Left colon (tissue), 2 donors: ENCODE data around the gene CFAP100. TPM values are rescaled to one million over a fixed set of nuclear protein-coding genes. Genes with fewer than 3 reads are reported as not detected.

Experiments
- ATAC-seq: fragments of 200-7000 bp; cut with Tn5 transposase; one replicate; pipeline ENCODE4 v1.9.1; 2020; ENCODE audit warnings: mild to moderate bottlenecking, moderate library complexity
- DNase-seq, 2 donors: peaks; one replicate each; pipeline ENCODE4 v3.0.0-alpha.2; 2020
- intact Hi-C, 2 donors: fragments of 100-400 bp; cut with DNase I in 1 of 2; cut with micrococcal nuclease in 1 of 2; formaldehyde crosslinking; loops; one replicate each; pipeline versions ENCODE4 v1.11.2 to v1.14.0; 2022; cut with DNase I, micrococcal nuclease
- total RNA-seq, 2 donors: library from RNA; stranded (reverse); fragmentation: NEBNext Ultra II Directional; extraction: Animal tissue kit (Norgen Biotek cat#: 25700); gene quantifications; one replicate each; pipeline ENCODE4 v1.2.1, GENCODE V29; 2021
- donor health status: DM: no; HTN: no; CAD: no.
- donor health status: DM: yes; HTN: yes; CAD: no.

Gene CFAP100
- total RNA-seq, 2 donors from 2014 or later: not detected

DNA sequence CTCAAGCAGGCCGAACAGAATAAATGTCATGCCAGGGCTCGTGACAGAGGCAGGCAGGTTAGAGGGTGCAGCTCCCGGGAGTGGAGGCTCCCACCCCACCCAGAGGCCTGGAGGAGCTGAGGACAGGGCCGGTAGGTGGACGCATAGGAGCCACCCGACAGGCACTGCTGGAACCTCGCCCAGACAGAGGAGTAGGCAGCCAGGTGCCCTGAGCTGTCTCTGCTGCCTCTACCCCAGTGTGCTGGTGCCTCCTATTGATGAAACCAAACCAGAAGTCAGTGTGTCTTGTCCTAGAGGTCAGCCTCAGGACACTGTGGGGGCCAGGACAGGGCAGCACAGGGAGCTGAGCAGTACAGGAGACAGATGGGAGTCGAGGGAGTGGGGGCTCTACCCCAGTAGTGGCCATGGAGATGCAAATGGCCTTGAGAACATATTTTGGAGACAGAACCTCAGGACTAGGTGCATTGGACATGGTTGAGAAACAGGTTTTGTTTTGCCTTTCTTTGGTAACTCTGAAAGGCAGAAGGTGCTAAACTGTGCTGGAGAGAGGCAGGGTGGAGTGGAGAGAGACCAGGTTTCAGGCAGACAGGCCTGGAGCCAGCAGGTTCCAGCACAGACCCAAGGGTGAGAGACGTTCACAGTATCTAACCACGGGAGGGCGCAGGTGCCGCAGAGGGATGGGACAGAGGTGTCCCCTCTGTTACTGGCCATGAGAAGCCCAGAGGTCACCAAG is 22.1 kb upstream of the CFAP100 start:
- ATAC-seq (no peak), DNase-seq (peak in 1 of 2 donors; percentile 15)
- intact Hi-C loops: loop anchor here in 1 of 2 donors (10.0 kb wide), 1 partner anchor 108 kb away; no protein-coding TSS in a partner anchor

- DNase-seq (peak in 1 of 2 donors; percentile 5), ATAC-seq (no peak)
- intact Hi-C loops: loop anchor here in 1 of 2 donors (10.0 kb wide), 1 partner anchor 108 kb away; no protein-coding TSS in a partner anchor
These were observed 21.5 kb upstream of the CFAP100 start for GRCh38 chr3:126373146-126373613.

DNA sequence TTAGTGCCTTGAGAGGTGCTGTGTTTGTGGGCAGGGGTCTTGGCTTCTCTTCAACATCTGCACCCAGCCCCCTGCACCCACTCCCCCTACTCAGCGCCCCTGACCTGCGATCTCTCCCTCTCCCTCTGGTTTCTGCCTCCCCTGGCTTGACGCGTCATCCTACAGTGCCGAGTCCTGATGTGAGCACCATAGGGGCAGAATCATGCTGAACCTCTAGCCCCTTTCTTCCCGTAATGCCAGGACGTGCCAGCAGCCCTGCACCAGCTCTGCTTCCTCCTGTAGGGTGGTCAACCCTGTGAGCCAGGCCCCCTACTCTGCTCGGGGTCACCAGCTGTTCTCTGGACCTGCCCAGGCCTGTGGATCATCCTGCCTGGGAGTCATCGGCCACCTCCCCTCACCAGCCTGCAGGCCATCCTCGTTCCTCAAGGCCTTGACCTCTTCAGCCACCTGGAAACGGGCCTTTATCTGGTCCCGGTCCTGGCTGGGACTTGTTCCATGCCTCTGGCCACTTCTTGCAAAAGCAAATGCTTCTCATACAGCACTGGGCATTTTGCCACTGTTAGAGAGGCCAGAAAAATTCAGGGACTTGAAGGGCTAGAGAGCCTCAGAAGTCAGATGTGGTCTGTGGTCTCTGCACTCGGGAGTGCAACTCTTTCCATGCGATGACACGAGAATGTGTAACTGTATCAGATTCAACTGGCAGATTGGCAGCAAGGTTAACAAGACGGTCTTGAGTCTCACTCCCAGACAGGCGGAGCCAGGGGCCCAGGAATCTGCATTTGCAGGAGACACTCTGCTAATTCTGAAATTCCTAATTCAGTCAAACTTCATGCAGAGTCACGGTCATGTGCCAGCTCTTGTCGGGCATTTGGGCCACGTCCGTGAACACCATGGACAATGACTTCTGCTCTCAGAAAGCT is 20.8 kb upstream of the CFAP100 start:
- intact Hi-C loops: loop anchor here in 1 of 2 donors (10.0 kb wide), 1 partner anchor 109 kb away; no protein-coding TSS in a partner anchor
- ATAC-seq: no peak
- peak in 1 of 2 donors; percentile 21 for DNase-seq

- intact Hi-C loops: loop anchor here in 1 of 2 donors (10.0 kb wide), 1 partner anchor 111 kb away; no protein-coding TSS in a partner anchor
- DNase-seq (peak in 1 of 2 donors; percentile 11), ATAC-seq (no peak)
These were observed 18.8 kb upstream of the CFAP100 start for GRCh38 chr3:126375835-126376331.

- DNase-seq (no peak), ATAC-seq (no peak)
- intact Hi-C loops: loop anchor here in 1 of 2 donors (10.0 kb wide), 1 partner anchor 112 kb away; no protein-coding TSS in a partner anchor
These were observed 18.3 kb upstream of the CFAP100 start for GRCh38 chr3:126376444-126376843.

DNA sequence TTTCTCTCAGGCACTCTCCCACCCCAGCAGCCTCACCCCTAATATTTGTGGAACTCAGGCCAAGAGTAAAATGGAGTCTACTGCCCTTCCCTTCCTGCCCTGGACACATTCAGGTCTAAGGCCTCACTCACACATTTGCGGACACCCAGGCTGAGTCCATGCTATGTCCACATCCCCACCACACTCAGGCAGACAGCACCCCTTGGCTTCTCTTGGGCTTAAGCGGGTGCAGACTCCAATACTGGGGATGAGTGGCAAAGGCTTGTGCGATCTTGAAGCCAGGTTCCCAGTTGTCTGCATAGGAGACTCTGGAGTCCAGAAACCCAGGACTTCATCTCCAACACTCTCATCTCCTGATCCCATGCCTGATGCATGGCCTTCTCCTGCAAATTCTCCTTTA is 17.5 kb upstream of the CFAP100 start:
- DNase-seq (no peak), ATAC-seq (no peak)
- intact Hi-C loops: loop anchor here in 1 of 2 donors (10.0 kb wide), 1 partner anchor 112 kb away; no protein-coding TSS in a partner anchor

GRCh38 chr3:126378341-126378751 is 16.4 kb upstream of the CFAP100 start:
- intact Hi-C loops: loop anchor here in 1 of 2 donors (10.0 kb wide), 1 partner anchor 114 kb away; no protein-coding TSS in a partner anchor
- DNase-seq (peak in 1 of 2 donors; percentile 16), ATAC-seq (no peak)

GRCh38 chr3:126380011-126380768 is 14.5 kb upstream of the CFAP100 start:
- no peak for ATAC-seq
- DNase-seq: no peak
- intact Hi-C loops: no loop called here

DNA sequence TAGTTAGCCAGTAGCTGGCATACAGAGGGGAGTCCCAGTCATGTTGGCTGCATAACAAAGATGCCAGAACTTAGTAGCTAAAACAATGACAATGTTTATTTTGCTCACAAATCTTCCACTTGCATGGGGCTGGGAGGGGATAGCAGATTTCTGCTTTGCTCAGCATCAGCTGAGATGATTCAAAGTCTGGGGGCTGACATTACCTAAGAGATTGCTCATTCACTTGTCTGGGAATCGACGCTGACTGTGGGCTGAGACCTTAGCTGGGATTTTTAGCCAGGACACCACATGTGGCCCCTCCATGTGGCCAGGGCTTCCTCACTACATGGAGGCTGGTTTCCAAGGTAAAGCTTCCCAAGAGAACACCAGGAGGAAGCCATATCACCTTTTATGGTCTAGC is 12.7 kb upstream of the CFAP100 start:
- intact Hi-C loops: no loop called here
- ATAC-seq: no peak
- no peak for DNase-seq

- DNase-seq (peak; percentile 88 to 92), ATAC-seq (peak; percentile 99)
- intact Hi-C loops: no loop called here
These were observed 5.5 kb upstream of the CFAP100 start for GRCh38 chr3:126389112-126389793.

GRCh38 chr3:126389794-126390146 is 4.9 kb upstream of the CFAP100 start:
- no peak for DNase-seq

DNA sequence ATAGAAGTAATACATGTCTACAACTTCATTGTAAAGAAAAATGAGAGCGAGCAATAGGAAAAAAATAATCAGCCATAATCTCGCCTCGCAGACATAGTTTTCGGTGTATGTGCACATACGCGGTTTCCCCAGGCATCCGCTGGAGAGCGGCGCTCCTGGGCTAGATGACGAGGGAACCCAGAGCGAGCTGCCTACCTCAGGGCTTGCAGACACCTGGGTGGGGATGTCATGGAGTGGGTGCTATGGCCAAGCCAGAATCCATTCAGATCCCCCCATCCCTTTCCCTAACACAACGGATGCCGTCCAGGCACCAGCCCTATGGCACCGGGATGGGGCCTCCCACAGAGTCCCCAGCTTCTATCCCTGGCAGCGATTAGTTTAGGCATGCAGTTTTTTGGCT is 4.5 kb upstream of the CFAP100 start:
- DNase-seq (no peak), ATAC-seq (no peak)
- intact Hi-C loops: loop anchor here (5.0 kb wide), 3 partner anchors 128 to 263 kb away; no protein-coding TSS in a partner anchor

More at GRCh38 chr3:126389794-126390146, 4.9 kb upstream of the CFAP100 start:
- no peak for ATAC-seq
- intact Hi-C loops: loop anchor here (5.0 kb wide), 3 partner anchors 127 to 262 kb away; no protein-coding TSS in a partner anchor

DNA sequence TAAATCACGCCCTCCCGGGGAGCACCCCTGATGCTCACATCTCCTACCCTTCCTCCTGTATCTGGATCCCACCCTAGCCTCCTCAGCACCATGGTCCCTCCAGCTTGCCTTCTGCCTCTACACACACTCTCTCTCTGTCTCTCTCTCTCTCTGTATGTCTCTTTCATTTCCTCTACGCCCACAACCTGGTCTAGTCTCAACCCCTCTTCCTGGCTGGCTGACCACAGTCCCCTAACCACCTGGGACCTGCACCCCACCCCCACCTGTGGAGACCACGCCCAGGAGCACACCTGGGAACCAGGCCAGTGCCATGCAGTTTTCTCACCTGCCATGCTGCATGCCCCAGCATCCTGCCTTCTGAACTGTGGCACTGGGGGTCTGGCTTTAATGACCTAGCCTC is 4.0 kb upstream of the CFAP100 start:
- ATAC-seq (no peak), DNase-seq (no peak)
- intact Hi-C loops: loop anchor here (5.0 kb wide), 3 partner anchors 128 to 263 kb away; no protein-coding TSS in a partner anchor

GRCh38 chr3:126391631-126392030 is 3.1 kb upstream of the CFAP100 start:
- intact Hi-C loops: loop anchor here (5.0 kb wide), 3 partner anchors 129 to 264 kb away; no protein-coding TSS in a partner anchor
- ATAC-seq: no peak
- DNase-seq: no peak

DNA sequence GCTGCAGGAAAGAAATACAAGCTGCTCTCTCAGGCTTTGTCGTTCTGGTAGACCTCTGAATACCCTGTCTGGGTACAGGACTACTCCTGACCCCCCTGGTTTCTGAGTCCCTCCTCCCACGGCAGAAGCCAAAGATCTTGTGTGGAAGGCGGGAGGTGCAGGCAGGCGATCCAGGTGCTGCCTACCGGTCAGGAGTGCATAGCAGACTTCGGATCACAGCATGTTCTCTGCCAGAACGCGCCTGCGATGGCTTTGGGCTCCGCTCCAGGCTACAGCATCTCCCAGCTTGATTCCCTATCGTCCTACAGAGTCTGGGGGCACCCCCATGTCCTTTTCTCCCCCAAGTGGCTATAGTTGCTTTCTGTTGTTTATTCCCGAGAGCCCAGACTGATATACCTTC is 2.5 kb upstream of the CFAP100 start:
- intact Hi-C loops: loop anchor here (5.0 kb wide), 3 partner anchors 130 to 265 kb away; no protein-coding TSS in a partner anchor
- ATAC-seq: no peak
- no peak for DNase-seq

- no peak for ATAC-seq
- intact Hi-C loops: loop anchor here (5.0 kb wide), 3 partner anchors 131 to 266 kb away; no protein-coding TSS in a partner anchor
- DNase-seq: peak in 1 of 2 donors; percentile 7
These were observed 1.1 kb upstream of the CFAP100 start for GRCh38 chr3:126393563-126393962.

DNA sequence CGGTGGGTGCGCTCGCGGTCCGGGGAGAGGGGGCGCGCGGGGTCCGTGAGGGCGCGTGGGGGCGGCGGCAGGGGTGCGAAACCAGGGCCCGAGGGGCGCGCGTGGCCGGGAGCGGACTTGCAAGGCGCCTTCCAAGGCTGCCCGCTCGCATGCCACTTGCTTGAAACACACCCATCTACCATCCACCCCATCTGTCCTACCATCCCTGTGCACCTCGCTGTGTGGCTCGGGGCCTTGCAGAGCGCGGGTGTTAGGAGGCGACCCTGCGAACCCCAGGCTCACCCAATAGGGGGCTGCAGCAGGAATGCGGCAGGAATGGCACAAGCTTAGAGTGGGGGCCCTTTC is 240 bp downstream of the CFAP100 start:
- peak in 1 of 2 donors; percentile 12 for DNase-seq
- intact Hi-C loops: loop anchor here (5.0 kb wide), 3 partner anchors 133 to 268 kb away; no protein-coding TSS in a partner anchor
- ATAC-seq: no peak
